Erythroblast (primary cell): ENCODE data around the gene EMC10.
"Not testable (repeated sequence)": the region's sequence is repeated elsewhere in the genome, so short reads cannot be mapped to it uniquely, and the experiment has no call there.

Experiments used
- DNase-seq, 2 experiments: peaks; one replicate each; lab custom pipeline; 2025; lab: John Stamatoyannopoulos, UW
- GATA1 ChIP-seq: IDR thresholded peaks from 2 replicates; pipeline ENCODE4 v1.6.1; 2011; ENCODE audit warnings: low read depth, mild to moderate bottlenecking, control low read depth, low read length, moderate library complexity
- POLR2A ChIP-seq: IDR thresholded peaks from 2 replicates; pipeline ENCODE4 v1.6.1; 2011; ENCODE audit warnings: mild to moderate bottlenecking, low read length

EMC10 gene

DNA sequence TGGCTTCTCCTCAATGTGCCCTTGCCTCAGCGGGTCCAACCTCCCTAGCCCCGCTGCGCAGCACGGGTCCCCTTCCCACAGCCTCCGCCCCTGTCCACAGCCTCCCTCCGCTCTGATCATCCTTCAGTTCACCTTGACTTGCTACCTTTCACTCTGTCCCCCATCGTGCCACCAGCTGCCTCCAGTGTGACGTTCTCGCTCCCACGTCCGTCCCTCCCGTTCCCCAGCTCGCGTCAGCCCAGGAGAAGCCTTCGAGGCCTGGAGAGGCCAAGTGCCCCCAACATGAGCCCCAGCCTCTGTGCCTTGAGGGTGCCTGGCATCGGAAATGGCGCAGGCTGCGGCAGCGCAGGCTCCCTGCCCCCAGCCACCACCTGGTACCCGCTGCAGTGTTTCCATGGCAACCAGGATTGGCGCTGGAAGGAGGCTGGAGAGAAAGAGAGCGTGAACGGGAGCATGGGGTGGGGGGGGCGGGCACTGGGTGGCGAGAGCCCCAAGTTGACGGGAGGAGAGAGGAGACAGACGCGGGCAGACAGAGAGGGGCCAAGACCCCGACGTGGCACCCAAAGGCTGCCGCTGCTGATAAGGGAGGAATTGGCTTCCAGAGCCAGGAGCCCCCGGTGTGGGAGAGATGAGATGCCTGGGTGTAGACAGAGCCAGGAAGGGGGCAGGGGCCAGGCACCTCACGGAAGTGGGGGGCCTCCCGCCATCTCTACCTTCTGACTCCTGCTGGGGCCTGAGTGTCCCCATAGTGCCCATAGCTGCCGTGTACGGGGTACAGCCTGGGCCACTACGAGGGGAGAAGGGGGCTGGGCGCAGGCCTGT, 38.2 kb downstream of the EMC10 start:
- no peak for DNase-seq
- no peak for TF ChIP-seq POLR2A

DNA sequence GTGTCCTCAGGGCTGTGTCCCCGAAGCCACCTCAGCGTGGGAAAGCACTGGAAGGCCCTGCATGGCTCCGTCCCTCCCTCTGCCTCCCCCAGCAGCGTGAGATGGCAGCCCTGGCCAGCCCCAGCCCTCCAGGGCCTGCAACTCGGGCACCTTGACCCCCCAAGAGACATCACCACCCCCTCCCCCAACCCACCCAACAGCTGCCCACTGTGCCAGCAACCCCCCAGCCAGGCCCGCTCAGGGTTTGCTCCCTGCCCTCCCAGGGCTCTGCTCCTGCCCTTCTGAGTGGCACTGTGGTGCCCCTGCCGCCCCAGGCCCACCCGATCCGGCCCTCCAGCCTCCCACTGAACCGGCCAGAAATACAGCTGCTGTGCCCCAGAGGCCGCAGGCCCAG, 38.9 kb downstream of the EMC10 start:
- TF ChIP-seq GATA1: no peak
- no peak for TF ChIP-seq POLR2A
- DNase-seq: no peak

DNA sequence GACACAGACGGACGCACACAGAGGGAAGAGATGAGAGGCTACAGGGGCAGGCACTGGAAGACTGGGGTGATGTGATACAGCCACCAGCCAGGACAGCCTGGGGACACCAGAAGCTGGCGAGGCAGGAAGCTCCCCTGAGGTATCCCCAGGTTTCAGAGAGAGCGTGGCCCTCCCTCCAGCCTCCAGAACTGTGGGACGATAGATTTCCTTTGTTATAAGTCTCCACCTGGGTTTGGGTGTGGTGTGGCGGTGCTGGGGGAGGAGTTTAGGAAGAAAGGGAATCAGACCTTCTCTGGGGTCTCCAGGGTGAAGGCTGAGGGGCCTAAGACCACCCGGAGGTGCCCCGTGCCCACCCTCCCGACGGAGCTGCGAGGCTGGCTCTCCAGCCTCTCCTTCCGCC, 40.1 kb downstream of the EMC10 start:
- no peak for DNase-seq
- no peak for TF ChIP-seq GATA1
- TF ChIP-seq POLR2A: no peak

GRCh38 chr19:50516964-50517703, 40.8 kb downstream of the EMC10 start:
- no peak for TF ChIP-seq GATA1
- no peak for TF ChIP-seq POLR2A
- DNase-seq: no peak

DNA sequence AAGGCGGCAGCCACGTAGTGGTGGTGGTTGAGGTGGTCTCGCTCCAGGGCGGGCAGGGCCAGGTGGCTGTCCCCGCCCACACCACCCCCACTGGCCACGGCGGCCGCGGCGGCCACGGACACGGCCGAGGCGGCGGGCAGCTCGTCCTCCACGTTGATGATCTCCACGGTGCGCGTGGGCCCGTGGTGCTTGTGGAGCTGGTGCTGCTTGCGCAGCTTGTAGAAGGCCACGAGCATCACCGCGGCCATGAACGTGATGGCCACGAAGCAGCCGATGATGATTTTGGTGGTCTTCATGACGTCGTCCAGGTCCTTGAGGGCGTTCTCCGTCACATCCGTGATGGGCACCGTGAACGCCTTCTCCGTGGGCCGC, 41.4 kb downstream of the EMC10 start:
- no peak for TF ChIP-seq GATA1
- no peak for TF ChIP-seq POLR2A
- DNase-seq: no peak

DNA sequence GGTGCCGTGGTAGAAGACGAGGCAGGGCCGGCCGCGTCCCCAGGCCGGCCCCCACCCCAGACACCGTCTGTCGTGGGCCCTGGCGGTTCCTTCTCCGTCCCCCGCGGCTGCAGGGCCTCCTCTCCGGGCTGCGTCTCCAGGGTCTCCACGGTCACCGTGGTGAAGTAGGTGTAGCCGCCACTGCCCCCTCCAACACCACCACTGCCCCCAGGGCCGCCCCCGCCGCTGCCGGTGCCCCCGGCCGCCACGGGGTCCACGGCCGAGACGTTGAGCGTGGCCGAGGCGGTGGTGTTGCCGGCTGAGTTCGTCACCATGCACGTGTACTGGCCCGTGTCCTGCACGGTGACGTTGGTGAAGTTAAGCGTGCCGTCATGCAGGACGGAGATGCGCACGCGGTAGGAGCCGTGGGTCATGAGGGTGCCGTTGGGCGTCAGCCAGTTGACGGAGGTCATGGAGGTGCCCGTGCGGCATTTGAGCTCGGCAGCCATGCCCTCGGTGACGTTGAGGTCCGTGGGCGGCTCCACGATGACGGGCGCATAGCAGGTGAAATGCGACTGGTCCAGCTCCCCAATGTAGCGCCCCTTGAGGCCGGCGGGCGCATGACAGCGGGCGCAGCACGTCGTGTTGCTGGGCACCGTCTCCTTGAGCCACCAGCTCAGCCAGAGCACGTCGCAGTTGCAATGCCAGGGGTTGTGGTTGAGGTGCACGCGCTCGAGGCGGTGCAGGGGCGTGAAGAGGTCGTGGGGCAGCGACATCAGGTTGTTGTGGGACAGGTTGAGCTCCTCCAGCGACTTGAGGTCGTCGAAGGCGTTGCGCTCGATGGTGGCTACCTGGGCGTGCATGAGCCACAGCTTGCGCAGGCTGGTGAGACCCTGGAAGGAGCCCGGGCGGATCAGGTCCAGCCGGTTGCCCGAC, 42.0 kb downstream of the EMC10 start:
- no peak for DNase-seq
- TF ChIP-seq GATA1: no peak
- no peak for TF ChIP-seq POLR2A

DNA sequence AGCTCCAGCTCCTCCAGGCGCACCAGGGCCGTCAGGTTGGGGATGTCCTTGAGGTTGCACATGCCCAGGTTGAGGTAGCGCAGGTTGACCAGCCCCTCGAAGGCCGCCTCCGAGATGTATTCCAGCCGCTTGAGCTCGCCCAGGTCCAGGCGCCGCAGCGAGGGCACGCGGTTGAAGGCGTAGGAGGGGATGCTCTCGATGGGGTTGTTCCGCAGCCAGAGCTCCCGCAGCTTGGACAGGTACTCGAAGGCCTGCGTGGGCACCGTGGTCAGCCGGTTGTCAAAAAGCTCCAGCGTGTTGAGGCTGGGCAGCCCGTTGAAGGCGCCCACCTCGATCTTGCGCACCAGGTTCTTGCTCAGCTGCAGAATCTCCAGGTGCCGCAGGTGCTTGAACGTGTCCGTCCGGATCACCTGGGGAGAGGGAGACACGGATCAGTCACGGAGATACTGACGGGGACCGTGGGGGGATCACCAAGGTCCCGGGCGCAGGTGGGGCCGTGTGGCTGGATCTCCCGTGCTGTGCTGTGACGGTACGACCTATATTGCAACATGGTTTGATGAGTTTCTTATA, 42.8 kb downstream of the EMC10 start:
- TF ChIP-seq POLR2A (no peak), GATA1 (no peak)
- no peak for DNase-seq

DNA sequence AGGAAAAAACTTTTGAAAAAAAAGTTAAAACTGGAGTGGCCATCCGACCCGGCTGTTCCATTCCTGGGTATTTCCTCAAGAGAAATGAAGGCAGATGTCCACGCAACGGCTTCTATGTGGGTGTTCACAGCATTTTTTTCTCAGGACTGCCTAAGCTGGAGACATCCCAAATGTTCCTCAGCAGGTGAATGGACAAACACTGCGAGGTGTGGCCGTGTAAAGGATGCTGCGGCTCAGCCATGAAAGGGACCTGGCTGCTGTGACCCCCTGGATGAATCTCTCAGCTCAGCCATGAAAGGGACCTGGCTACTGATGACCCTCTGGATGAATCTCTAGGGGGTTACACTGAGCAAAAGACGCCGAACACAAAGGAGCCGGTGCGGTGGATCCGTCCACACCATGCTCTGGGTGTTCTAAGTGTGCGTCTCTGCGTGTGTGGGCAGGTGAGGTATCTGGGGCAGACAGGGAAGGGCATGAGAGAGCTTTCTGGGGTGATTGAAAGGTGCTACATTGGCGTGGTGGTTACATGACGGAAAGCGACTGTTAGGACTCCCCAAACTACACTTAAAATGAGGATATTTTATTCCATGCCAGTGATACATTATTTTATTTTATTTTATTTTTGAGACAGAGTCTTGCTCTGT, 44.6 kb downstream of the EMC10 start:
- no peak for TF ChIP-seq POLR2A
- TF ChIP-seq GATA1: no peak
- no peak for DNase-seq

GRCh38 chr19:50522881-50523280, 46.6 kb downstream of the EMC10 start:
- TF ChIP-seq POLR2A: no peak
- TF ChIP-seq GATA1: no peak
- no peak for DNase-seq

- DNase-seq: not testable (repeated sequence)
Observed at GRCh38 chr19:50528052-50528451, 51.7 kb downstream of the EMC10 start.

DNA sequence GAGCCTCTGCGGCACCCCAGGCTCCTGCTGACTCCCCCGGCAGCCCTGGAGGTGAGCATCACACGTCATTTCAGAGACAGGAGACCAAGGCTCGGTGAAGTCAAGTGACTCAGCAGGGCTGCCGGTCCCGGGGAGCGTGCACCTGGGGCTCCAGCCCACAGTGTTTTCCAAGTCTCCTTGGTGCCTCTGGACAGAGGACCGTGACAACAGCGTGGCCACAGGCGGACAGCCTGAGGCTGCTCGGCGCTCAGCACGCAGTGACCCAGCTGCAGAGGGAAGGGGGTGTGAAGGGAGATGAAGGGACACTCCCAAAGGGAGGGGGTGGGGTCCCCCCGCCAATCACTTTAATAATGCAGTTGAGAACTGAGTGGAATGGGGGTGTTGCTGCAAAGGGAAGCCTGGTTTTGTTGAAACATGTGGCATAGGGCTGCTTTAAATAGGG, 54.9 kb downstream of the EMC10 start:
- no peak for DNase-seq
- TF ChIP-seq GATA1: no peak
- TF ChIP-seq POLR2A: no peak

DNA sequence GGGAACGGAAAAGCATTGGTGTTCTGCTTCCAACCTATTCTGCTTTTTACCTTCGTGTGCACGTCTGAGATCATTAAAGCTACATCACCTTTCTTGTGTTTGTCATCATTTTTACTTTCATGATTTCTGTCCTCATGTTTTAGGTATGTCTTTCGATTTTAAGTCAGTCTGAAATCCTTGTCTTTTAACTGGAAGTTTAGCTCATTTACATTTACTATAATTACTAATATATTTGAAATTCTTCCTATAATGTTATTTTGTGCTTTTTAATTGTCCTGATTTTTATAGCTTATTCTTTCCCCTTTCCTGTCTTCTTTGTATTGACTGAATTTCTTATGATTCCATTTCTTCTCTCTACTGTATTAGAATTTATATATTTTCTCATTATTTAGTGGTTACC, 56.6 kb downstream of the EMC10 start:
- TF ChIP-seq POLR2A (no peak), GATA1 (no peak)
- DNase-seq: no peak

DNA sequence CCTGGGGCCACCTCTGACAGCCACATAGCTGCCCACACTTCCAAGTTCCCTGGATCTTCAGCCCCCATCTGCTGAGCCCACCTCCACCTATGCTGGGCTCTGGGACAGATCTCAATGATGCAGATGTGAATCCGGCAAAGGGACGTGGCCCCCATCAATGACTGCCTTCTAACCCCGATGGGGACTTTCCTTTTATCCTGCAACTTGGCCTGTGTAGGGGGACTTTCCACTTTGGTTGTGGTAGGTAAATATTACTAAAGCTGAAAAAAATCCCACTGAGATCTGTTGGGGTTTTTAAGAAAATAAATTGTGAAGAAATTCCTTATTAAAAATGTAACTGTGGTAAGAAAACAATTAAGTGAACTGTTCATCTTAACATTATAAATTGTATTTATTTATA, 58.2 kb downstream of the EMC10 start:
- DNase-seq: no peak
- TF ChIP-seq POLR2A (no peak), GATA1 (no peak)
